ENCODE data around the gene VAV3.
"Not testable (repeated sequence)": the region's sequence is repeated elsewhere in the genome, so short reads cannot be mapped to it uniquely, and the experiment has no call there.

Gene VAV3

GRCh38 chr1:107965110-107965991, at the start of gene VAV3:
TSS of gene VAV3 (minus strand) at chr1:107965180. CDS start at chr1:107964869, 311 bp downstream.
- DNase-seq, result peak; percentile 69

- DNase-seq, result no peak
These were observed 47.6 kb upstream of the VAV3 start for GRCh38 chr1:108012553-108012952.

- no peak for DNase-seq
These were observed 46.3 kb upstream of the VAV3 start for GRCh38 chr1:108011295-108011694.

GRCh38 chr1:108010581-108010980, 45.6 kb upstream of the VAV3 start:
- DNase-seq, result no peak

- no peak for DNase-seq
These were observed 44.7 kb upstream of the VAV3 start for GRCh38 chr1:108009603-108010195.

- no peak for DNase-seq
These were observed 42.6 kb upstream of the VAV3 start for GRCh38 chr1:108007531-108007930.

- DNase-seq, result no peak
These were observed 42.1 kb upstream of the VAV3 start for GRCh38 chr1:108007070-108007469.

- not testable (repeated sequence) for DNase-seq
These were observed 39.9 kb upstream of the VAV3 start for GRCh38 chr1:108004919-108005318.

- no peak for DNase-seq
These were observed 35.7 kb upstream of the VAV3 start for GRCh38 chr1:108000620-108001111.

GRCh38 chr1:108000184-108000583, 35.2 kb upstream of the VAV3 start:
- no peak for DNase-seq

- no peak for DNase-seq
These were observed 32.9 kb upstream of the VAV3 start for GRCh38 chr1:107997866-107998265.

- DNase-seq, result no peak
These were observed 28.9 kb upstream of the VAV3 start for GRCh38 chr1:107993920-107994319.

- no peak for DNase-seq
These were observed 27.4 kb upstream of the VAV3 start for GRCh38 chr1:107992347-107992746.

GRCh38 chr1:107991371-107992066, 26.5 kb upstream of the VAV3 start:
- no peak for DNase-seq

- no peak for DNase-seq
These were observed 25.6 kb upstream of the VAV3 start for GRCh38 chr1:107990606-107991005.

GRCh38 chr1:107981277-107981676, 16.3 kb upstream of the VAV3 start:
- DNase-seq, result no peak

- DNase-seq, result no peak
These were observed 14.9 kb upstream of the VAV3 start for GRCh38 chr1:107979926-107980325.

GRCh38 chr1:107979088-107979487, 14.1 kb upstream of the VAV3 start:
- DNase-seq, result no peak

- DNase-seq, result peak; percentile 37
These were observed 11.9 kb upstream of the VAV3 start for GRCh38 chr1:107976836-107977235.

- DNase-seq, result no peak
These were observed 11.5 kb upstream of the VAV3 start for GRCh38 chr1:107976431-107976830.

- no peak for DNase-seq
These were observed 10.9 kb upstream of the VAV3 start for GRCh38 chr1:107975851-107976250.

- no peak for DNase-seq
These were observed 9.1 kb upstream of the VAV3 start for GRCh38 chr1:107974090-107974489.

- no peak for DNase-seq
These were observed 7.6 kb upstream of the VAV3 start for GRCh38 chr1:107972391-107973180.

Measured in NCI-H748 treated with DMSO at 0.1 percent for 48 hours (cell line).